Cardiac muscle cell (in vitro differentiated cells and primary cell): ENCODE results near the gene TIMELESS. TPM values are rescaled to one million over a fixed set of nuclear protein-coding genes. Genes with fewer than 3 reads are reported as not detected.
"Not testable (repeated sequence)": the region's sequence is repeated elsewhere in the genome, so short reads cannot be mapped to it uniquely, and the experiment has no call there.

Experiments used
- DNase-seq, 2 donors: peaks; one replicate each; pipeline versions ENCODE4 v3.0.0 to v3.0.0-alpha.2; 2010 to 2017; ENCODE audit warnings: low read depth in 1 of 2, low spot score in 1 of 2
- H3K27ac ChIP-seq: fragments of 200-600 bp; sonication (generic); 2 replicates; pipeline ENCODE4 v1.5.1; 2016
- H3K27me3 ChIP-seq: fragments of 200-600 bp; sonication (generic); 2 replicates; pipeline ENCODE4 v1.6.0; 2016; ENCODE audit warnings: control low read depth
- H3K36me3 ChIP-seq: fragments of 200-600 bp; sonication (generic); 2 replicates; pipeline ENCODE4 v1.5.1; 2016; ENCODE audit warnings: control low read depth
- H3K4me1 ChIP-seq: fragments of 200-600 bp; sonication (generic); 2 replicates; pipeline ENCODE4 v1.8.1; 2017; ENCODE audit warnings: low read depth, mild to moderate bottlenecking, mixed run types
- H3K4me3 ChIP-seq: fragments of 200-600 bp; sonication (generic); 2 replicates; pipeline ENCODE4 v1.5.1; 2016; ENCODE audit warnings: mild to moderate bottlenecking
- H3K9me3 ChIP-seq: fragments of 200-600 bp; sonication (generic); 2 replicates; pipeline ENCODE4 v1.5.1; 2017; ENCODE audit warnings: low read depth, mild to moderate bottlenecking, control low read depth
- CTCF ChIP-seq: IDR thresholded peaks from 2 replicates; pipeline ENCODE4 v1.5.1; 2012; ENCODE audit warnings: low read depth, mild to moderate bottlenecking, low read length
- polyA plus RNA-seq: library from polyadenylated mRNA; unstranded; fragments of >200 nt; fragmentation: Nextera tagmentation; extraction: Ambion mirVana; gene quantifications from 2 replicates; pipeline ENCODE4 v1.2.1, GENCODE V29; 2016
- total RNA-seq: library from RNA; depleted of rRNA; stranded (reverse); fragments of >200 nt; gene quantifications from 2 replicates; pipeline ENCODE4 v1.2.3, GENCODE V29; 2016

Gene TIMELESS
- total and polyA plus RNA-seq, 2 experiments from 2014 or later: 19.6 to 22.7 TPM

GRCh38 chr12:56414401-56414800 lies 34.8 kb downstream of the TIMELESS start:
- no peak for TF ChIP-seq CTCF
- H3K27ac ChIP-seq: no peak overlapping the region
- no peak overlapping the region for H3K4me3 ChIP-seq

GRCh38 chr12:56413392-56413791 lies 35.8 kb downstream of the TIMELESS start:
- no peaks in the 10 kb centered on the region for H3K27me3 ChIP-seq
- H3K4me1 ChIP-seq: no peaks in the 10 kb centered on the region
- H3K4me3 ChIP-seq: no peak overlapping the region
- no peaks in the 10 kb centered on the region for H3K9me3 ChIP-seq
- no peak overlapping the region for H3K27ac ChIP-seq
- no peak for DNase-seq
- no peaks in the 10 kb centered on the region for H3K36me3 ChIP-seq
- no peak for TF ChIP-seq CTCF

More at GRCh38 chr12:56414401-56414800, 34.8 kb downstream of the TIMELESS start:
- DNase-seq: no peak
- no peaks in the 10 kb centered on the region for H3K9me3 ChIP-seq
- H3K27me3 ChIP-seq: no peaks in the 10 kb centered on the region
- H3K4me1 ChIP-seq: no peaks in the 10 kb centered on the region
- no peaks in the 10 kb centered on the region for H3K36me3 ChIP-seq

GRCh38 chr12:56411781-56412639 lies 37.2 kb downstream of the TIMELESS start:
- Histone ChIP-seq H3K27me3 (no peaks in the 10 kb centered on the region), H3K27ac (no peak overlapping the region), H3K9me3 (no peaks in the 10 kb centered on the region), H3K36me3 (no peaks in the 10 kb centered on the region), H3K4me3 (no peak overlapping the region), H3K4me1 (no peaks in the 10 kb centered on the region)
- no peak for TF ChIP-seq CTCF
- no peak for DNase-seq

- no peaks in the 10 kb centered on the region for H3K4me1 ChIP-seq
- H3K27me3 ChIP-seq: no peaks in the 10 kb centered on the region
- no peaks in the 10 kb centered on the region for H3K36me3 ChIP-seq
- no peak overlapping the region for H3K27ac ChIP-seq
- TF ChIP-seq CTCF: no peak
- no peak overlapping the region for H3K4me3 ChIP-seq
- H3K9me3 ChIP-seq: no peaks in the 10 kb centered on the region
- DNase-seq: no peak
These were observed 38.5 kb downstream of the TIMELESS start for GRCh38 chr12:56410768-56411167.

- Histone ChIP-seq H3K4me1 (no peaks in the 10 kb centered on the region), H3K9me3 (no peaks in the 10 kb centered on the region), H3K36me3 (no peaks in the 10 kb centered on the region), H3K27me3 (no peaks in the 10 kb centered on the region), H3K27ac (no peak overlapping the region), H3K4me3 (no peak overlapping the region)
- DNase-seq: no peak
- no peak for TF ChIP-seq CTCF
These were observed 40.3 kb downstream of the TIMELESS start for GRCh38 chr12:56408799-56409417.

GRCh38 chr12:56404227-56404626 lies 45.0 kb downstream of the TIMELESS start:
- not testable (repeated sequence) for H3K4me1 ChIP-seq, H3K27me3 ChIP-seq, H3K27ac ChIP-seq, H3K9me3 ChIP-seq, H3K4me3 ChIP-seq, DNase-seq, H3K36me3 ChIP-seq

GRCh38 chr12:56401612-56402011 lies 47.6 kb downstream of the TIMELESS start:
- not testable (repeated sequence) for H3K4me3 ChIP-seq, H3K4me1 ChIP-seq, DNase-seq, H3K27ac ChIP-seq, H3K9me3 ChIP-seq, H3K36me3 ChIP-seq, H3K27me3 ChIP-seq

- not testable (repeated sequence) for H3K36me3 ChIP-seq, H3K4me1 ChIP-seq, DNase-seq, H3K9me3 ChIP-seq, H3K27me3 ChIP-seq, H3K4me3 ChIP-seq, H3K27ac ChIP-seq
These were observed 48.1 kb downstream of the TIMELESS start for GRCh38 chr12:56401125-56401524.

- not testable (repeated sequence) for H3K27me3 ChIP-seq, H3K4me1 ChIP-seq, H3K27ac ChIP-seq, DNase-seq, H3K36me3 ChIP-seq, H3K9me3 ChIP-seq, H3K4me3 ChIP-seq
These were observed 49.8 kb downstream of the TIMELESS start for GRCh38 chr12:56399466-56399865.
